GM18505 (cell line): Measurements from ENCODE around the gene BRIX1.
"Not testable (repeated sequence)": the region's sequence is repeated elsewhere in the genome, so short reads cannot be mapped to it uniquely, and the experiment has no call there.

Experiments
- ATAC-seq: cut with Tn5 transposase; IDR thresholded peaks from one replicate; pipeline ENCODE4 v1.9.1; 2021; ENCODE audit not compliant: unreplicated experiment
- POLR2A ChIP-seq: IDR thresholded peaks from 4 replicates; pipeline ENCODE4 v1.6.1; 2011; ENCODE audit warnings: borderline replicate concordance; ENCODE audit not compliant: insufficient read depth, insufficient read length; ENCODE audit errors: extremely low read depth

Gene BRIX1

DNA sequence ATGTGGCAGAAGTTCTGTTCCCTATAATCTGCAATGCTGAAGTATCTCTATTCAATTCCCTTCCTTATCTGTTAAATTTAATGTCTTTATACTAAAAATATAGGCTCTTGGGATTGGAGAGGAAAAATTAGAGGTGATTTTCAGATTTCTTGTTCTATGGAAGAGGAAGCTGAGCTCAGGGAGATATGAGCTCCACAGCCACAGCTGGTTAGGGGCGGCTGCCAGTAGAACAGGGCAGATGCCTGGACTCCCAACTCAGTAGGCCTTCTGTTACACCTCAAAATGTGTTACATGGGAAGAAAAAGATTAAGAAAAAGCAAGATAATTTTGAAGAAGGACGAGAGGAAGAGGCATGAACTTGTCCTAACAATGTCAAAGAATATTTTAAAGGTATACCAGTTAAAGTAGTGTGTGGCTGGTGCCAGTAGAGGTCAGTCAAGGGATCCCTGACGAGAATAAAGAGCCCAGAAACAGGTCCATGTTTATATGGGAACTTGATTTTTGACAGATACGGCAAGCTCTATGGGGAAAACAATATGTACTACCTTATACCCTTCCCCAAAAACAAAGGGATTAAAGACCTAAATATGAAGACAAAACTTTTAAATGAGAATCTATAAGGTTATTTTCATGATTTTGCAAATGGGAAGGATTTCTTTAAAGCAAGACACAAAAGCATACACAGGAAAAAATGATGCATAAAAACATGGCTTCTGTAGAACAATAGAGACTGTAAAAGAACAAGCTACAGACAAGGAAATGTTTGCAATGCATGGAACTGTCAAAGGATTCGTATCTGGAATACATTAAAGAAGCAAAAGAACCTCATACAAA lies 42.6 kb downstream of the BRIX1 start:
- TF ChIP-seq POLR2A = no peak
- no peak for ATAC-seq

DNA sequence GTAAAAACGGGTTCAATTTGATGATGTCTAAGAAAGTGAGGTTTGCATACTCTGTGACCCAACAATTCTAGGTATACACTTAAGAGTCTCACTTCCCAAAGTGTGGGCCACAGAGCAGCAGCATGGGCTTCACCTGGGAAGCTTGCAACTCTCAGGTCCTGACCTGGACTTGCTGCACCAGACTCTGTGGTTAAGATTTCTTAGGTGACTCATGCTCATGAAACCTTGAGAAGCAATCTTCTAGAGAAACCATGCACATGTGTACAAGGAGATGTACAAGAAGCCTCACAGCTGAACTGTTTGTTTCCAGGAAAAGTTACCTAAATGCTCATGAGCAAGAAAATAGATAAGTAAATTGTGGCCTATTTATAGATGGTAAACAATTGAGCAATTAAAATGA lies 43.8 kb downstream of the BRIX1 start:
- no peak for TF ChIP-seq POLR2A
- peak; percentile 48 for ATAC-seq

DNA sequence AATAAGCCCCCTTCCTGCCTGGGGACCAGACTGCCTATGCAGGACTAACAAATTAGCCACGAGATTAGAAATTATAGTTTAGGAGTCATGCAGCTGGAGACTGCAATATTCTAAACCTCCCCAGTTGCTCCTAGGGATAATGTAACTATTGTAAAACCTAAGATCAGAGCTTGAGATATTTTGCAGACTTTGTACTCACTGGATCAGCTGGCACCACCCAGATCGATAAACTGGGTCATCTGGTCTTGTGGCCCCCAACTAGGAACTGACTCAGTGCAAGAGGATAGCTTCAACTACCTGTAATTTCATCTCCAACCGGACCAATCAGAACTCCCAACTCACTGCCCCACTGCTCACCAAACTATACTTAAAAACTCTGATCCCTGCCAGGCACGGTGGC lies 52.0 kb downstream of the BRIX1 start:
- no peak for ATAC-seq
- no peak for TF ChIP-seq POLR2A

DNA sequence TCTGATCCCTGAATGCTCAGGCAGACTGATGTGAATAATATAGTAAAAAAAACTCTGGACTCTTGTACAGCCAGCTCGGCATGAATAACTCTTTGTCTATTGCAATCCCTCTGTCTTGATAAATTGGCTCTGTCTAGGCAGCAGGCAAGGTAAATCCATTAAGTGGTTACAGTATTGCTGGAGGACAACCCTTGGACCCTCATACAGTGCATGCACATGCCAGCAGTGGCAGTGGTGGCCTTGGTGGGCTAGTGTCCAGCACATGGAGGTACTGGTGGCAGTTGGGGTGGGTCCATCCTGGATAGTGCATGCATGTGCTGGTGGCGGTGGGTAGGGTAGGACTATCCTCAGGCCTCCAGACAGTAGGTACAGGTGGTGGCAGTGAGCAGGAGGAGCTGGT lies 52.7 kb downstream of the BRIX1 start:
- no peak for ATAC-seq
- TF ChIP-seq POLR2A = no peak

DNA sequence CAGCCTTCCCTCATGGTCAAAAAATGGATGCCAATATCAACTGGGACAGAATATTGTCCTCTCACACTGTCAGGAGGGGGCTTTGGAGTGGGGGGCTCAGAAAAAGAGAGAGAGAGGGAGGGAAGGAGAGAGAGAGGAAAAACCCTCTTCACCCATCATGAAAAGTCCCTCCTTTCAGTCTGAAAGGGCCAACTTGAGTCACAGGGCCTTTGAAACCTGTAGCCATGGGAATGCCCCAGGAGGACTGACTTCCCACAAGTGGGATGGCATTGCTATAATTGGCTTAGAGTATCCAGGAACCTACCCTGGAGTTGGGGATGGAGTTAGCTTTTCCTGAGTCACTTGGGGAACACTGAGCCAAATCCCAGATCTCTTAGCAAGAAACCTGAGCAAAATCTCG lies 55.0 kb downstream of the BRIX1 start:
- no peak for ATAC-seq
- no peak for TF ChIP-seq POLR2A

DNA sequence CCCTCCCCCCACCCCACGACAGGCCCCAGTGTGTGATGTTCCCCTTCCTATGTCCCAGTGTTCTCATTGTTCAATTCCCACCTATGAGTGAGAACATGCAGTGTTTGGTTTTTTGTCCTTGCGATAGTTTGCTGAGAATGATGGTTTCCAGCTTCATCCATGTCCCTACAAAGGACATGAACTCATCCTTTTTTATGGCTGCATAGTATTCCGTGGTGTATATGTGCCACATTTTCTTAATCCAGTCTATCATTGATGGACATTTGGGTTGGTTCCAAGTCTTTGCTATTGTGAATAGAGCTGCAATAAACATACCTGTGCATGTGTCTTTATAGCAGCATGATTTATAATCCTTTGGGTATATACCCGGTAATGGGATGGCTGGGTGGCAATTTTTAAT lies 56.1 kb downstream of the BRIX1 start:
- not testable (repeated sequence) for ATAC-seq
